IMR-90 (cell line): Measurements from ENCODE around the gene LIPE.

Source experiments
- BHLHE40 ChIP-seq: fragments of 150-350 bp; IDR thresholded peaks from 2 replicates; pipeline ENCODE4 v1.6.1; 2016; ENCODE audit warnings: mild to moderate bottlenecking, low read depth, low read length
- CEBPB ChIP-seq: IDR thresholded peaks from 2 replicates; pipeline ENCODE4 v1.6.1; 2012; ENCODE audit warnings: low read depth, low read length, improper control_type of control experiment
- CHD1 ChIP-seq: IDR thresholded peaks from 2 replicates; pipeline ENCODE4 v1.6.1; 2012; ENCODE audit warnings: low read depth, low read length, improper control_type of control experiment
- CTCF ChIP-seq: conservative IDR thresholded peaks from 2 replicates; pipeline ENCODE4 v1.5.1; 2012; ENCODE audit warnings: mild to moderate bottlenecking, low read depth, low read length, improper control_type of control experiment
- ELK1 ChIP-seq: fragments of 150-350 bp; IDR thresholded peaks from 2 replicates; pipeline ENCODE4 v1.6.1; 2016; ENCODE audit warnings: low read depth, mild to moderate bottlenecking, low read length, moderate library complexity, borderline replicate concordance
- MAFK ChIP-seq: IDR thresholded peaks from 2 replicates; pipeline ENCODE4 v1.6.1; 2012; ENCODE audit warnings: low read depth, low read length, improper control_type of control experiment
- MAZ ChIP-seq: IDR thresholded peaks from 2 replicates; pipeline ENCODE4 v1.6.1; 2012; ENCODE audit warnings: low read depth, mild to moderate bottlenecking, low read length, improper control_type of control experiment, moderate library complexity, borderline replicate concordance
- POLR2A ChIP-seq: IDR thresholded peaks from 2 replicates; pipeline ENCODE4 v1.6.1; 2012; ENCODE audit warnings: mild to moderate bottlenecking, low read depth, low read length
- RAD21 ChIP-seq: IDR thresholded peaks from 2 replicates; pipeline ENCODE4 v1.6.1; 2012; ENCODE audit warnings: low read length, improper control_type of control experiment
- SMC3 ChIP-seq: fragments of 150-350 bp; IDR thresholded peaks from 2 replicates; pipeline ENCODE4 v1.6.1; 2016; ENCODE audit warnings: low read depth, mild to moderate bottlenecking, antibody characterized with exemption, low read length, moderate library complexity
- USF2 ChIP-seq: fragments of 150-350 bp; IDR thresholded peaks from 2 replicates; pipeline ENCODE4 v1.6.1; 2017; ENCODE audit warnings: mild to moderate bottlenecking, antibody characterized with exemption, low read length, low read depth

GRCh38 chr19:42424712-42425131, 2.5 kb downstream of the LIPE start:
- no peak for TF ChIP-seq MAZ
- TF ChIP-seq CHD1, result no peak
- no peak for TF ChIP-seq CEBPB
- TF ChIP-seq POLR2A, result no peak
- no peak for TF ChIP-seq CTCF
- no peak for TF ChIP-seq USF2
- TF ChIP-seq ELK1, result no peak
- no peak for TF ChIP-seq RAD21
- TF ChIP-seq BHLHE40, result no peak
- no peak for TF ChIP-seq MAFK
- TF ChIP-seq SMC3, result no peak
